ENCODE measurements around the gene PRXL2A.

DNA sequence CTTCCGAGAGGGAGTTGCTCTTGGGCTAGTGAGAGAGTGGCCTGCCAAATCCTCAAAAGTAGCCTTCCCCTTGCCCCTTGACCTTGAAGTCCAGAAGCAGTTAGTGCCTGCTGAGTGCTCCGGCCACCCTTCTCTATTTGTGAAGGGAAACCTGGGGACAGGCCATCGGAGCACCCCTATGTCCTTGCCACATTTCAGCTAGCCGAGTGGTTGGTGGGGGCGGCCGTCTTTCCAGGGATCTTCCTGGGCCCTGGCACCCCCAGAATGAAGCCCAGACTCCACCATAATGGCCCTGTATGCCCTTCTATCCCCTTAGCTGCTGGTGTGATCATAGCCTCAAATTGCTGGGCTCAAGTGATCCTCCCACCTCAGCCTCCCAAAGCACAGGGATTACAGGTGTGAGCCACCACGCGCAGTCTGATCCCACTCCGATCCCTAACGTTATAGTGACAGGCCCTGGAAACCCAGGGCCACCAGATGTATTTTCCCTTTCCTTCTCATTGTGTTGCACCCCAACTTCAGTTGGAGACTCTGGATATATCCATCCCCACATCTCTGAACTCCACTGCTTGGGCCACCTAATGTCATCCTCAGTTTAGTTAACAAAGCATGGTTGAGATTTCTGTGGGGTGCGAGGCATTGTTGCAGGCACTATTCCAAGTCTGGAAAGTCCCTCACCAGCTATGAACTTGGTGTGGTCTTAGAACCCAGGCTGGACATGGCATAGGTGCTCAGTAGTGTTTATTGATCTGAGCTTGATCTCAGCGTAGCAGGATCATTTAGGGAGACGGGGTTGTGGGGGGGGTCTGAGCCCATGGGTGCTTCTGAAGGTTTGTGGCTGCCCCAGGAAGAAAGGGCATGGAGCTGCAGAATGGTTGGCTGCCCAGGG lies 47.4 kb downstream of the PRXL2A start:
- TF ChIP-seq, protein P1, sequence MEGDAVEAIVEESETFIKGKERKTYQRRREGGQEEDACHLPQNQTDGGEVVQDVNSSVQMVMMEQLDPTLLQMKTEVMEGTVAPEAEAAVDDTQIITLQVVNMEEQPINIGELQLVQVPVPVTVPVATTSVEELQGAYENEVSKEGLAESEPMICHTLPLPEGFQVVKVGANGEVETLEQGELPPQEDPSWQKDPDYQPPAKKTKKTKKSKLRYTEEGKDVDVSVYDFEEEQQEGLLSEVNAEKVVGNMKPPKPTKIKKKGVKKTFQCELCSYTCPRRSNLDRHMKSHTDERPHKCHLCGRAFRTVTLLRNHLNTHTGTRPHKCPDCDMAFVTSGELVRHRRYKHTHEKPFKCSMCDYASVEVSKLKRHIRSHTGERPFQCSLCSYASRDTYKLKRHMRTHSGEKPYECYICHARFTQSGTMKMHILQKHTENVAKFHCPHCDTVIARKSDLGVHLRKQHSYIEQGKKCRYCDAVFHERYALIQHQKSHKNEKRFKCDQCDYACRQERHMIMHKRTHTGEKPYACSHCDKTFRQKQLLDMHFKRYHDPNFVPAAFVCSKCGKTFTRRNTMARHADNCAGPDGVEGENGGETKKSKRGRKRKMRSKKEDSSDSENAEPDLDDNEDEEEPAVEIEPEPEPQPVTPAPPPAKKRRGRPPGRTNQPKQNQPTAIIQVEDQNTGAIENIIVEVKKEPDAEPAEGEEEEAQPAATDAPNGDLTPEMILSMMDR (IDR thresholded peaks at IDR 0.05), result no peak
- no peak for TF ChIP-seq POLR2A (IDR thresholded peaks at IDR 0.05)

All from esophagus squamous epithelium (tissue), 4 donors.